K562 (cell line): ENCODE data around the gene TMEM184B.

Experiments
- E2F3 ChIP-seq: fragments of 250-450 bp; sonication (Bioruptor Pico); IDR thresholded peaks from 2 replicates; pipeline ENCODE4 v1.4.0; 2020; ENCODE audit warnings: mild to moderate bottlenecking
- IRF2 ChIP-seq: sonication (generic); formaldehyde crosslinking; IDR thresholded peaks from 2 replicates; pipeline ENCODE4 v1.8.1; 2022; ENCODE audit warnings: mild to moderate bottlenecking, missing genetic modification reagents
- KAT8 ChIP-seq: fragments of 450-650 bp; IDR thresholded peaks from 2 replicates; pipeline ENCODE4 v1.6.1; 2016; ENCODE audit warnings: low read depth, mild to moderate bottlenecking
- POLR2A ChIP-seq: fragments of 450-650 bp; conservative IDR thresholded peaks from 2 replicates; pipeline ENCODE4 v1.6.1; 2016
- PYGO2 ChIP-seq: fragments of 450-650 bp; IDR thresholded peaks from 2 replicates; pipeline ENCODE4 v1.6.1; 2016; ENCODE audit warnings: mild to moderate bottlenecking, missing genetic modification characterization, moderate library complexity, missing compliant biosample characterization
- RBFOX2 ChIP-seq: fragments of 200-400 bp; formaldehyde crosslinking; IDR thresholded peaks from 2 replicates; pipeline ENCODE4 v1.6.1; 2017; ENCODE audit warnings: low read depth, mild to moderate bottlenecking, low read length, moderate library complexity
- SOX6 ChIP-seq: fragments of 450-650 bp; IDR thresholded peaks from 2 replicates; pipeline ENCODE4 v1.6.1; 2014; ENCODE audit warnings: mild to moderate bottlenecking
- SRF ChIP-seq, 2 experiments: fragments of 250-450, 450-650 bp in 1 of 2; sonication (Bioruptor Pico) in 1 of 2; sonication (generic) in 1 of 2; formaldehyde crosslinking; IDR thresholded peaks; 2 replicates each; pipeline versions ENCODE4 v1.5.0 to v1.5.1; 2020 to 2022; ENCODE audit warnings: mild to moderate bottlenecking in 1 of 2, missing genetic modification reagents in 1 of 2
- ZNF445 ChIP-seq: fragments of 250-450 bp; sonication (Bioruptor Pico); IDR thresholded peaks from 2 replicates; pipeline ENCODE4 v1.4.0; 2020; ENCODE audit warnings: low read depth, mild to moderate bottlenecking, moderate library complexity
- TF ChIP-seq, protein P1 (sequence below), 3 experiments: IDR thresholded peaks in 2 of 3; conservative IDR thresholded peaks in 1 of 3; 2 replicates each; pipeline ENCODE4 v1.5.1; 2011 to 2012; ENCODE audit warnings: low read length in 3 of 3, mild to moderate bottlenecking in 3 of 3, control low read depth in 2 of 3, improper control_type of control experiment in 1 of 3, inconsistent platforms in 1 of 3, low read depth in 1 of 3, mixed read lengths in 1 of 3, moderate library complexity in 1 of 3; ENCODE audit not compliant: insufficient read depth in 2 of 3
- TF ChIP-seq, protein P2 (sequence below), 2 experiments: fragments of 450-650 bp; conservative IDR thresholded peaks; 2 replicates each; pipeline ENCODE4 v1.6.1; 2017; ENCODE audit warnings: mild to moderate bottlenecking in 2 of 2, moderate library complexity in 2 of 2

- TF ChIP-seq IRF2 (CRISPR knock-in tag): no peak
- TF ChIP-seq KAT8: no peak
- TF ChIP-seq, protein P1, sequence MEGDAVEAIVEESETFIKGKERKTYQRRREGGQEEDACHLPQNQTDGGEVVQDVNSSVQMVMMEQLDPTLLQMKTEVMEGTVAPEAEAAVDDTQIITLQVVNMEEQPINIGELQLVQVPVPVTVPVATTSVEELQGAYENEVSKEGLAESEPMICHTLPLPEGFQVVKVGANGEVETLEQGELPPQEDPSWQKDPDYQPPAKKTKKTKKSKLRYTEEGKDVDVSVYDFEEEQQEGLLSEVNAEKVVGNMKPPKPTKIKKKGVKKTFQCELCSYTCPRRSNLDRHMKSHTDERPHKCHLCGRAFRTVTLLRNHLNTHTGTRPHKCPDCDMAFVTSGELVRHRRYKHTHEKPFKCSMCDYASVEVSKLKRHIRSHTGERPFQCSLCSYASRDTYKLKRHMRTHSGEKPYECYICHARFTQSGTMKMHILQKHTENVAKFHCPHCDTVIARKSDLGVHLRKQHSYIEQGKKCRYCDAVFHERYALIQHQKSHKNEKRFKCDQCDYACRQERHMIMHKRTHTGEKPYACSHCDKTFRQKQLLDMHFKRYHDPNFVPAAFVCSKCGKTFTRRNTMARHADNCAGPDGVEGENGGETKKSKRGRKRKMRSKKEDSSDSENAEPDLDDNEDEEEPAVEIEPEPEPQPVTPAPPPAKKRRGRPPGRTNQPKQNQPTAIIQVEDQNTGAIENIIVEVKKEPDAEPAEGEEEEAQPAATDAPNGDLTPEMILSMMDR (IDR thresholded peaks at IDR 0.05 in 2 of 3, conservative IDR thresholded peaks at IDR 0.05 in 1 of 3; ENCODE audit: insufficient read depth in 2 of 3, low read depth in 1 of 3, low read length in 3 of 3): no peak
- no peak for TF ChIP-seq ZNF445
- TF ChIP-seq, protein P2, sequence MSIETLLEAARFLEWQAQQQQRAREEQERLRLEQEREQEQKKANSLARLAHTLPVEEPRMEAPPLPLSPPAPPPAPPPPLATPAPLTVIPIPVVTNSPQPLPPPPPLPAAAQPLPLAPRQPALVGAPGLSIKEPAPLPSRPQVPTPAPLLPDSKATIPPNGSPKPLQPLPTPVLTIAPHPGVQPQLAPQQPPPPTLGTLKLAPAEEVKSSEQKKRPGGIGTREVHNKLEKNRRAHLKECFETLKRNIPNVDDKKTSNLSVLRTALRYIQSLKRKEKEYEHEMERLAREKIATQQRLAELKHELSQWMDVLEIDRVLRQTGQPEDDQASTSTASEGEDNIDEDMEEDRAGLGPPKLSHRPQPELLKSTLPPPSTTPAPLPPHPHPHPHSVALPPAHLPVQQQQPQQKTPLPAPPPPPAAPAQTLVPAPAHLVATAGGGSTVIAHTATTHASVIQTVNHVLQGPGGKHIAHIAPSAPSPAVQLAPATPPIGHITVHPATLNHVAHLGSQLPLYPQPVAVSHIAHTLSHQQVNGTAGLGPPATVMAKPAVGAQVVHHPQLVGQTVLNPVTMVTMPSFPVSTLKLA (conservative IDR thresholded peaks at IDR 0.05): no peak
- TF ChIP-seq POLR2A: no peak
- TF ChIP-seq SOX6: no peak
- TF ChIP-seq SRF (CRISPR knock-in tag; IDR thresholded peaks at IDR 0.05): no peak
- no peak for TF ChIP-seq RBFOX2
- no peak for TF ChIP-seq E2F3
- no peak for TF ChIP-seq PYGO2 (tag)
Measured at GRCh38 chr22:38172832-38173640, 99.8 kb downstream of the TMEM184B start.
